Heart left ventricle (tissue), 16 donors: ENCODE data around the gene PCDHB1. TPM values are rescaled to one million over a fixed set of nuclear protein-coding genes. Genes with fewer than 3 reads are reported as not detected.

Source experiments
- ATAC-seq, 4 donors: fragments of 200-7000 bp; cut with Tn5 transposase; one replicate each; pipeline ENCODE4 v1.9.1; 2020 to 2022; ENCODE audit warnings: moderate library complexity in 4 of 4, mild to moderate bottlenecking in 3 of 4, moderate number of reproducible peaks in 1 of 4
- DNase-seq, 5 donors: peaks; one replicate each; pipeline ENCODE4 v3.0.0-alpha.2; 2020
- H3K27ac ChIP-seq, 12 donors: fragments of 200-600 bp; sonication (generic) in 4 of 12; one replicate each; pipeline versions ENCODE4 v1.5.0 to v1.8.0; 2016 to 2022; ENCODE audit warnings: mild to moderate bottlenecking in 2 of 12
- H3K27me3 ChIP-seq, 9 donors: fragments of 200-600 bp; sonication (generic) in 2 of 9; one replicate each; pipeline versions ENCODE4 v1.5.1 to v1.8.0; 2016 to 2022; ENCODE audit warnings: mild to moderate bottlenecking in 3 of 9
- H3K36me3 ChIP-seq, 9 donors: fragments of 200-600 bp; sonication (generic) in 2 of 9; one replicate each; pipeline versions ENCODE4 v1.5.0 to v1.8.0; 2018 to 2022; ENCODE audit warnings: mild to moderate bottlenecking in 2 of 9
- H3K4me1 ChIP-seq, 12 donors: fragments of 200-600 bp; sonication (generic) in 4 of 12; one replicate each; pipeline versions ENCODE4 v1.5.0 to v1.8.0; 2016 to 2022; ENCODE audit warnings: mild to moderate bottlenecking in 3 of 12
- H3K4me3 ChIP-seq, 12 donors: fragments of 200-600 bp; sonication (generic) in 4 of 12; one replicate each; pipeline versions ENCODE4 v1.5.0 to v1.8.0; 2017 to 2022; ENCODE audit warnings: mild to moderate bottlenecking in 9 of 12, moderate library complexity in 4 of 12
- H3K9me3 ChIP-seq, 12 donors: fragments of 200-600 bp; sonication (generic) in 4 of 12; one replicate each; pipeline versions ENCODE4 v1.5.0 to v1.8.0; 2016 to 2022; ENCODE audit warnings: mild to moderate bottlenecking in 1 of 12
- POLR2A ChIP-seq, 2 donors: fragments of 450-650 bp; IDR thresholded peaks; one replicate each; pipeline ENCODE4 v1.6.1; 2017; ENCODE audit warnings: antibody characterized with exemption in 2 of 2, mild to moderate bottlenecking in 2 of 2, moderate library complexity in 2 of 2
- whole genome bisulfite sequencing, 4 donors: extraction: QIAGEN DNeasy Blood & Tissue Kit in 2 of 4; methylation state at CpG; one replicate each; pipeline versions ENCODE4 v1.1.5 to v1.1.7; 2013 to 2018; 5-methylcytosine and 5-hydroxymethylcytosine counted together
- intact Hi-C, 10 donors: fragments of 100-400 bp; cut with DNase I; formaldehyde crosslinking; loops; one replicate each; pipeline versions ENCODE4 v1.11.1 to v1.14.2; 2022
- polyA plus RNA-seq, 2 donors: library from polyadenylated mRNA; stranded (reverse); fragments of 200-250 nt; gene quantifications; one replicate each; pipeline ENCODE4 v1.2.3, GENCODE V29; 2013
- total RNA-seq, 9 donors: library from RNA; depleted of rRNA in 2 of 9; stranded (reverse); fragments of >200 nt in 2 of 9; fragmentation: NEBNext Ultra II Directional in 3 of 9; extraction: Animal tissue kit (Norgen Biotek cat#: 25700) in 3 of 9; gene quantifications; one replicate each; pipeline versions ENCODE4 v1.1.0 to v1.2.4, GENCODE V29; 2016 to 2023
- TF ChIP-seq, protein P1 (sequence below), 12 donors: fragments of 200-600 bp; sonication (generic) in 4 of 12; IDR thresholded peaks; one replicate each; pipeline versions ENCODE4 v1.5.0 to v1.8.0; 2018 to 2022; ENCODE audit warnings: antibody characterized with exemption in 12 of 12, mild to moderate bottlenecking in 5 of 12
- donor health status: ischemic (EF 13 %, LVEDD 7.1; RV severe dilation, severe dysfunction).
- donor health status: healthy with polysubstance abuse.
- donor health status: DM: no; HTN: yes; CAD: no.
- donor health status: DM: no; HTN: no; CAD: no.
- donor health status: ischemic (EF 25% LVEDD 6.9; RV normal size, moderate dysfunction).
- donor health status: ischemic (EF 25% LVEDD 5.7; RV mildly dilated, moderate dysfunction).
- donor health status: healthy.
- donor health status: DM: yes; HTN: yes; CAD: no.
- donor health status: ischemic (EF 35%, LVEDD 5.7; RV mildly dilated, moderate dysfunction).
- donor health status: nonischemic (EF 11% LVEDD 7.7; RV severe dilation, severe dysfunction).
- donor health status: DM: yes; HTN: yes; CAD: no.
- donor health status: PGD.
- donor health status: ischemic (EF 29% LVEDD 5.4; RV normal size, mild dysfunction).
- donor health status: nonischemic (EF 23%, LVEDD 6.1; RV moderate dilation, normal function).

PCDHB1 gene
- total and polyA plus RNA-seq, 11 donors: 0.04 to 0.05 TPM; not detected in 9

GRCh38 chr5:141002605-141002965, 48.6 kb upstream of the PCDHB1 start:
- peaks cover 0 to 12% (median 2%) of the 10 kb centered on the region in 12 donors for H3K4me1 ChIP-seq
- no peaks in the 10 kb centered on the region for H3K36me3 ChIP-seq
- no peak for DNase-seq
- TF ChIP-seq, protein P1, sequence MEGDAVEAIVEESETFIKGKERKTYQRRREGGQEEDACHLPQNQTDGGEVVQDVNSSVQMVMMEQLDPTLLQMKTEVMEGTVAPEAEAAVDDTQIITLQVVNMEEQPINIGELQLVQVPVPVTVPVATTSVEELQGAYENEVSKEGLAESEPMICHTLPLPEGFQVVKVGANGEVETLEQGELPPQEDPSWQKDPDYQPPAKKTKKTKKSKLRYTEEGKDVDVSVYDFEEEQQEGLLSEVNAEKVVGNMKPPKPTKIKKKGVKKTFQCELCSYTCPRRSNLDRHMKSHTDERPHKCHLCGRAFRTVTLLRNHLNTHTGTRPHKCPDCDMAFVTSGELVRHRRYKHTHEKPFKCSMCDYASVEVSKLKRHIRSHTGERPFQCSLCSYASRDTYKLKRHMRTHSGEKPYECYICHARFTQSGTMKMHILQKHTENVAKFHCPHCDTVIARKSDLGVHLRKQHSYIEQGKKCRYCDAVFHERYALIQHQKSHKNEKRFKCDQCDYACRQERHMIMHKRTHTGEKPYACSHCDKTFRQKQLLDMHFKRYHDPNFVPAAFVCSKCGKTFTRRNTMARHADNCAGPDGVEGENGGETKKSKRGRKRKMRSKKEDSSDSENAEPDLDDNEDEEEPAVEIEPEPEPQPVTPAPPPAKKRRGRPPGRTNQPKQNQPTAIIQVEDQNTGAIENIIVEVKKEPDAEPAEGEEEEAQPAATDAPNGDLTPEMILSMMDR (IDR thresholded peaks at IDR 0.05): no peak
- TF ChIP-seq POLR2A (IDR thresholded peaks at IDR 0.05): no peak
- no peaks in the 10 kb centered on the region for H3K9me3 ChIP-seq
- H3K27me3 ChIP-seq: peaks cover 3 to 39% (median 20%) of the 10 kb centered on the region in 9 donors
- intact Hi-C loops: no loop called here
- no peak for ATAC-seq
- WGBS, 4 donors: 39 to 62% (median 56%) methylated on average over 3 of the region's 3 CpGs
- H3K4me3 ChIP-seq: no peak overlapping the region
- no peak overlapping the region for H3K27ac ChIP-seq

DNA sequence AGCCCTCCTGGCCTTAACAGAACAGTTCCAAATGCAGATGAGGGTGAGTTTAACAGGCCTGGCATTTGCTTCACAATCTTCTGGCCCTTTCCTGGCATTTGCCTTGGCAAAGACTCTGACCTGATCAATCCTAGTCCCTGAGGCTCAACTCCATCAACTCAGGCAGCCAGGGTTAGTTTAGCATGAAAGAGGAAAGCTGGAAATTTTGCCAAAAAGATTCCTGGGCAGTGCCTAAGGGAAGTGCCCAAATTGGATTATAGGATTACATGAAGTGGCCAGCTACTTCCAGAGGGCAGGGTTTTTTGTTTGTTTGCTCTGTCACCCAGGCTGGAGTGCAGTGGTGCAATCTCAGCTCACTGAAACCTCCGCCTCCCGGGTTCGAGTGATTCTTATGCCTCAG, 48.1 kb upstream of the PCDHB1 start:
- no peak for TF ChIP-seq POLR2A (IDR thresholded peaks at IDR 0.05)
- TF ChIP-seq, protein P1 (IDR thresholded peaks at IDR 0.05): no peak
- Histone ChIP-seq H3K4me3 (no peak overlapping the region), H3K36me3 (no peaks in the 10 kb centered on the region), H3K9me3 (no peaks in the 10 kb centered on the region), H3K27ac (no peak overlapping the region), H3K27me3 (peaks cover 3 to 39% (median 20%) of the 10 kb centered on the region in 9 donors), H3K4me1 (peaks cover 0 to 12% (median 2%) of the 10 kb centered on the region in 12 donors)
- 85 to 93% (median 89%) methylated on average over 3 of the region's 3 CpGs for whole genome bisulfite sequencing, 4 donors
- ATAC-seq (no peak), DNase-seq (no peak)
- intact Hi-C loops: no loop called here

GRCh38 chr5:141003791-141004611, 47.2 kb upstream of the PCDHB1 start:
- DNase-seq (no peak), ATAC-seq (no peak)
- Histone ChIP-seq H3K4me1 (peaks cover 0 to 12% (median 2%) of the 10 kb centered on the region in 12 donors), H3K36me3 (no peaks in the 10 kb centered on the region), H3K27ac (no peak overlapping the region), H3K4me3 (no peak overlapping the region), H3K9me3 (no peaks in the 10 kb centered on the region), H3K27me3 (peaks cover 3 to 39% (median 20%) of the 10 kb centered on the region in 9 donors)
- intact Hi-C loops: no loop called here
- no peak for TF ChIP-seq POLR2A (IDR thresholded peaks at IDR 0.05)
- TF ChIP-seq, protein P1 (IDR thresholded peaks at IDR 0.05): no peak
- 36 to 51% (median 38%) methylated on average over 4 of the region's 4 CpGs for WGBS, 4 donors

- H3K27me3 ChIP-seq: peaks cover 0 to 7% (median under 1%) of the 10 kb centered on the region in 9 donors
- no peaks in the 10 kb centered on the region for H3K36me3 ChIP-seq
- H3K4me1 ChIP-seq: no peaks in the 10 kb centered on the region
- ATAC-seq: no peak
- TF ChIP-seq, protein P1 (IDR thresholded peaks at IDR 0.05): no peak
- no peak for TF ChIP-seq POLR2A (IDR thresholded peaks at IDR 0.05)
- intact Hi-C loops: no loop called here
- H3K27ac ChIP-seq: no peak overlapping the region
- no peaks in the 10 kb centered on the region for H3K9me3 ChIP-seq
- no peak for DNase-seq
- no peak overlapping the region for H3K4me3 ChIP-seq
These were observed 43.4 kb upstream of the PCDHB1 start for GRCh38 chr5:141007791-141008190.
